Endothelial cell (in vitro differentiated cells): ENCODE measurements around the gene AVL9. TPM values are rescaled to one million over a fixed set of nuclear protein-coding genes. Genes with fewer than 3 reads are reported as not detected.
A peak's percentile ranks its signal among the peaks of the same experiment; 100 is the strongest.

Source experiments
- DNase-seq: peaks from one replicate; pipeline ENCODE4 v3.0.0; 2021; ENCODE audit warnings: low spot score
- H3K27ac Mint-ChIP-seq: one replicate; pipeline ENCODE4 v1.8.0; 2021; ENCODE audit warnings: mixed read lengths, inconsistent platforms; ENCODE audit not compliant: unreplicated experiment
- H3K27me3 Mint-ChIP-seq: one replicate; pipeline ENCODE4 v1.8.0; 2021; ENCODE audit warnings: mild to moderate bottlenecking, moderate library complexity, mixed read lengths, inconsistent platforms; ENCODE audit not compliant: unreplicated experiment
- H3K36me3 Mint-ChIP-seq: one replicate; pipeline ENCODE4 v1.8.0; 2021; ENCODE audit warnings: mild to moderate bottlenecking, low read depth, mixed read lengths, inconsistent platforms; ENCODE audit not compliant: unreplicated experiment
- H3K4me1 Mint-ChIP-seq: one replicate; pipeline ENCODE4 v1.8.0; 2021; ENCODE audit warnings: mild to moderate bottlenecking, mixed read lengths, inconsistent platforms; ENCODE audit not compliant: unreplicated experiment
- H3K4me3 Mint-ChIP-seq: one replicate; pipeline ENCODE4 v1.8.0; 2021; ENCODE audit warnings: mild to moderate bottlenecking, mixed read lengths, inconsistent platforms; ENCODE audit not compliant: unreplicated experiment
- H3K9me3 Mint-ChIP-seq: one replicate; pipeline ENCODE4 v1.8.0; 2021; ENCODE audit warnings: mixed read lengths, inconsistent platforms; ENCODE audit not compliant: unreplicated experiment
- CTCF ChIP-seq: fragments of 200-600 bp; sonication (generic); IDR thresholded peaks from one replicate; pipeline ENCODE4 v1.5.0; 2021; ENCODE audit warnings: antibody characterized with exemption; ENCODE audit not compliant: unreplicated experiment
- total RNA-seq: library from RNA; stranded (reverse); fragmentation: NEBNext Ultra II Directional; extraction: Animal tissue kit (Norgen Biotek cat#: 25700); gene quantifications from one replicate; pipeline ENCODE4 v1.2.1, GENCODE V29; 2021; ENCODE audit not compliant: unreplicated experiment

Gene AVL9
- total RNA-seq, 1 donor from 2014 or later: 43.7 TPM

- no peak for TF ChIP-seq CTCF
- no peaks in the 10 kb centered on the region for H3K4me1 Mint-ChIP-seq
- H3K9me3 Mint-ChIP-seq: no peaks in the 10 kb centered on the region
- no peak for DNase-seq
- peaks cover 9% of the 10 kb centered on the region for H3K36me3 Mint-ChIP-seq
- no peaks in the 10 kb centered on the region for H3K27me3 Mint-ChIP-seq
- no peak overlapping the region for H3K4me3 Mint-ChIP-seq
- H3K27ac Mint-ChIP-seq: no peak overlapping the region
Observed at GRCh38 chr7:32536585-32536984, 41.3 kb downstream of the AVL9 start.

GRCh38 chr7:32537760-32538159 lies 42.5 kb downstream of the AVL9 start:
- TF ChIP-seq CTCF: no peak

GRCh38 chr7:32539366-32539765 lies 44.1 kb downstream of the AVL9 start:
- Mint-ChIP-seq H3K27ac (no peak overlapping the region), H3K9me3 (no peaks in the 10 kb centered on the region), H3K4me3 (no peak overlapping the region), H3K36me3 (peaks cover 10% of the 10 kb centered on the region), H3K4me1 (no peaks in the 10 kb centered on the region), H3K27me3 (no peaks in the 10 kb centered on the region)
- no peak for DNase-seq
- TF ChIP-seq CTCF: no peak

More at GRCh38 chr7:32537760-32538159, 42.5 kb downstream of the AVL9 start:
- no peak for DNase-seq
- H3K9me3 Mint-ChIP-seq: no peaks in the 10 kb centered on the region
- H3K36me3 Mint-ChIP-seq: peaks cover 6% of the 10 kb centered on the region
- H3K4me1 Mint-ChIP-seq: no peaks in the 10 kb centered on the region
- H3K4me3 Mint-ChIP-seq: no peak overlapping the region
- H3K27ac Mint-ChIP-seq: no peak overlapping the region
- no peaks in the 10 kb centered on the region for H3K27me3 Mint-ChIP-seq

GRCh38 chr7:32539919-32540531 lies 44.7 kb downstream of the AVL9 start:
- no peaks in the 10 kb centered on the region for H3K27me3 Mint-ChIP-seq
- TF ChIP-seq CTCF: no peak
- no peaks in the 10 kb centered on the region for H3K4me1 Mint-ChIP-seq
- no peak overlapping the region for H3K27ac Mint-ChIP-seq
- no peak for DNase-seq
- H3K4me3 Mint-ChIP-seq: no peak overlapping the region
- peaks cover 10% of the 10 kb centered on the region for H3K36me3 Mint-ChIP-seq
- no peaks in the 10 kb centered on the region for H3K9me3 Mint-ChIP-seq

- Mint-ChIP-seq H3K9me3 (no peaks in the 10 kb centered on the region), H3K4me1 (no peaks in the 10 kb centered on the region), H3K27ac (no peak overlapping the region), H3K27me3 (no peaks in the 10 kb centered on the region), H3K4me3 (peak overlapping the region; percentile 11), H3K36me3 (peaks cover 4% of the 10 kb centered on the region)
- TF ChIP-seq CTCF: no peak
- no peak for DNase-seq
Observed at GRCh38 chr7:32542595-32542994, 47.3 kb downstream of the AVL9 start.
